HG03060 (cell line): Measurements from ENCODE around the gene WDR48.
"Not testable (repeated sequence)": the region's sequence is repeated elsewhere in the genome, so short reads cannot be mapped to it uniquely, and the experiment has no call there.

Source experiments
- ATAC-seq: cut with Tn5 transposase; IDR thresholded peaks from one replicate; pipeline ENCODE4 v1.9.1; 2021; ENCODE audit warnings: low read depth, moderate number of reproducible peaks; ENCODE audit not compliant: unreplicated experiment

WDR48 gene

DNA sequence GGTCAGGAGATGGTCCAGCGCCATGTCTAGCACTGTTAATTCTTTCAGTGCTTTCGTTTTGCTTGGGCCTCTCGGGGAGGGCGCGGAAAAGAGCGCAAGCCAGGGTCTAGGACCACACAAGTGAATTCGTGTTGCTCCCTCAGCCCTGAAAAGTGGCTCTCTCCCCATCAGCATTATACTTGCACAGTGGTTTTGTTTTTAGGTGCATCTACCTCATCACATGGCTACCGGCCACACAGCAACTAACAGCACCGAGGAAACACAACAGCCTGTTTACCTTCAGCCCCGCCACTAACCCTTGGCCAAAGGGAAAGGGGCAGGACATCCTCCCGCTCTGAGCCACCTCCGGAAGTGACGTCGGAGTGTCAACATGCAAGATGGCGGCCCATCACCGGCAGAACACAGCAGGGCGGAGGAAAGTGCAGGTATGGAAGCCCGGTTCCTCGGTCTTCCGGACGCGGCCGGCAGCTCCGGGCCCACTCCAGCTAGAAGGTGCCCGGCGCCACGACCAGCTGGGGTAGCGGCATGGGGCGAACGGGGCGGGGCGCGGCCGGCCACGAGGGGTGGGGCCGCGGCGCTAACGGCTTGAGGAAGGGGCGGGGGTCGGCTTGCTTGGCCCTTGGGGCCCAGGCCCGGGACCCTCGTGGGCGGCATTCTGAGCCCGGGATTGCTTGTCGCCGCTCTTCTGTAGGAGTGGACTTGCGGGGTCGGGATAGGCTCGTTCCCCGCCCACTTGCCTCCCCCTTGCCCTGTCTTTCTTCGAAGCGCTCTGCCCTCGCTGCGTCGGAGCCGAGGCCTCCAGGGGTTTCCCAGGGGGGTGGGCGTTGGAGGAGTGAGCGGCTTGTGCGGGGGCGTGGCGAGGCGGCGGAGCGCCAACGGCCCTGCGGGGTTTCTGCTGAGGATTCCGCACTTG, at the start of gene WDR48, which contains the start of gene SCN11A:
WDR48 (plus strand) TSS at position 368 of the 913 bp plus-strand sequence; CDS start at position 378, 10 bp downstream.
SCN11A (minus strand) TSS at position 296 of the 913 bp plus-strand sequence. CDS start 101,582 bp downstream, outside the sequence.
- ATAC-seq = peak; percentile 90

DNA sequence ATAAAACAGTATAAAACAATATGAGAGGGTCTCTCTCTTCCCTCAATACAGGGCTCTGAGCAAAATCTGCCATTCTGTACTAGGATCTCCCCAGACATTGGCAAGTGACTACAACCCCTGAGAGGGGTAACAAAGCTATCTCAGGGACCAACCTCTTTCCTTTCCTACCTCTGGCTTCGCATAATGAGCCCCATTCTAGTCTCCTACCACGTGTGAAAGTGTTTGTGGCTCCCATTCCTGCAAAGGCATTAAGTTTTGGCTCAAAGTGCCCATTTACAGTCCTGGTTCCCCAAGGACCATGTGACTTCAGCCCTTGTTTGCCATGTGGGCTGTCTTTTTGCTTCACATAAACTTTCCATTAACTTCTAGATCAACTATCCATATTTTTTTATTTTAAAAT, 46.5 kb upstream of the WDR48 start:
- no peak for ATAC-seq

DNA sequence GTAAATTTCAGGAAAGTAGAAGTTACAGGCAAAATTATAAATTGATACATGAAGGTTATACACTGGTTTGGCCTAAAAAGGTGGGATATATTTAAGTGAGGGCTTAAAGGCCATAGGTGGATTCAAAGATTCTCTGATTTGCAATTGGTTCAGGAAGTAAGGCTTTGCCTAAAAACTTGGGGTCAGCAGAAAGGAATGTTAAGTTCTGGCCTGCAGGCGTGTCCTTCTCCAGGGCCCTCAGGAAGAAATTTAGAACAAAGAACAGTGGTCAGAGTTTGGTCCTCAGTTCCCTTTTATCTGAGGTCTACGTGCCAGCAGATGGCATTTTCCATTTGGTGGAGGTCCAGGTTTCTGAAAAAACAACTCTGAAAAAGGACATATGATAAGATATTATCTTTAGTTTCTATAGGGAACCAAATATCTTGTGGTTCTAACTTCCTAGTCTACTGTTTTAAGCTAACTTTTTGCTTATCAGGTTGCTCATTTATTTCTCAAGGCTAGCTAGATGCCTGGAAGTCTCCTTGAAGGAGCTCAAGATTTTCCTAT, 40.6 kb upstream of the WDR48 start:
- ATAC-seq = no peak

DNA sequence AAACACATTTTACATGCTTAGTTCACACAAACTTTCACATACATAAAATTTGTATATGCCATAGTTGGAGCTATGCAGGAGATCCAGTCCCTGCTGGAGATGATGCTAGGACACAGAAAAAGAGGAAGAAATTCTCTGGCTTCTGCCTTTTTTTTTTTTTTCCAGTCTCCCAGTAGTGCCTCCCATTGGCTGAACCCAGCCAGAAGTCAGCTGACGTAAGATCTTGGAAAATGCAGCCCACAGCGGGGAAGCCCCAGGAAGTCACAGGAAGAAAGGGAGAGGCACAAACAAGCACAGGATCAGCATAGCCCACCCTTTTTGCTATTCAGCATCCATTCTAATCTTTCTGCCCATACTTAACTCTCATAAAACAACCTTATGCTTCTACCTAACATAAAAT, 38.5 kb upstream of the WDR48 start:
- ATAC-seq = no peak

DNA sequence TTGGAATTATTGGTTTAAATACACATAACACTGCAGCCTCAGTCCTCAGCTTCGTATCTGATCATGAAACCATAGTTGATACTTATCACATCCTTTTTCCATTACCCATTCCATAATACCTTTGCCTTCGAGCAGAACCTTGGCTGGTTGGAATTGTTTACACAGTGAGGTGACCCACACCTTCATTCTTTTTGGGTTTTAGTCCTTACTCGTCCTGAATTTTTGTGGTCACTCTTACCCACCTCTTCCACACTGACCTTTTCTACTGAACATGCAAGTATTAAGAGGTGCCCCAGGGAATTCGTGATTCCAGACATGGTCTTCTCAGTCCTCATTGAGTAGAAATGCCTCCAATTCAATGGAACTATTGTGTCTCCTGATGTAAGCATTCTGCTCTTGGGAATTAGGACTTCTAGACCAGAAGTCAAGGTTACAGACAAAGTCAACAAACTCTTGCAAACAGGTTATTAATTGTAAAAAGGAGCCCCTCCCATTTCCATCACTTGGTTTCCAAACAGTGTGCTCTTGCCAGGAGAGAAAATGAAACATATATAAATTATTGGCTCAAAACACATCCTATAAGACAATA, 37.8 kb upstream of the WDR48 start:
- ATAC-seq = no peak

DNA sequence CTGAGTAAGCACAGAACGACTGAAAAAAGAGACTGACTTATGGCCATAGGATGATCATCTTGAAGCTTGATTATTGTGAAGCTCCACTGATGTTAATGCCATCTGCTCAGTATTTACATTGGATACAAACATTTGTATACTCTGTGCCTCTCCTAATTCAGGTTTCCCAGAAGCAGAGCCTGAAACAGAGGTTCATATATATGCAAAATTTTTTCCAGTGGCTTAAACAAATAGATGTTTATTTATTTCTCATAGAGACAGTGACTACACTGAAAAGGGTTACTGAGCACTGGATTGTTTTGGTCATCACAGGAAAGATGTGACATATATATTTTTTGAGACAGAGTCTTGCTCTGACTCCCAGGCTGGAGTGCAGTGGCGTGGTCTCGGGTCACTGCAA, 36.4 kb upstream of the WDR48 start:
- ATAC-seq = no peak

DNA sequence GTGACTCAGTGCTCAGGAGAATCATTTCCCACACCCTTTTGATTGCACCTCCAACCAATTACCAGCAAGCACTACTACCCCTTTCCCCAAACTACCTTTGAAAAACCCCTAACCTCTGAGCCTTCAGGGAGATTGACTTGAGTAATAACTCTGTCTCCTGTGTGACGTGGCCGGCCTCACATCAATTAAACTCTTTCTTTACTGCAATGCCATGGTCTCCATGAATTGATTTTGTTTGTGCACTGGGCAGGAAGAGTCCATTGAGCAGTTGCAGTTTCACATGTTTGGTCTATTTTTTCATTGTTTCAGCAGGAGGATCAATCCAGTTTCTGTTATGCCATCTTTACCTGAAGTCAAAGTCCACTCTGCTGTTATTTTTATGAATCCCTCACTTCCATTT, 32.5 kb upstream of the WDR48 start:
- ATAC-seq = no peak

DNA sequence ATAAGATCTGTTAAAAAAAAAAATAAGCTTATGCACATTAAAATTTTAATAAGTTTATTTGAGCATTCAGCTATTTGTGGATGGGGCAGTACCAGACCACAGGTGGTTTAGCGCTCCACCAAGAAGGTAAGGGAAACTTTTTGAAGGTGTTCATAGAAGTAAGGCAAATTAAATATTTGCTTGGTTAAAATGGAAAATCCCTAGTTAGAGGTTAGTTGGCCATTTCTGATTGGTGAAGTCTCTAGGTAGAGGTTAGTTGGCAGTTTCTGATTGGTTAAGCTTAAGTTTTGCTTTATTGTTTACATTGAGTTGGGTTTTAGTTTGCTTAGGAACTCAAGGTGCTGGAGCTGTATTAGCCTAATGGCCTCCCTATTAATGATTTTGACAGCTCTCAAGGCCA, 30.8 kb upstream of the WDR48 start:
- no peak for ATAC-seq

DNA sequence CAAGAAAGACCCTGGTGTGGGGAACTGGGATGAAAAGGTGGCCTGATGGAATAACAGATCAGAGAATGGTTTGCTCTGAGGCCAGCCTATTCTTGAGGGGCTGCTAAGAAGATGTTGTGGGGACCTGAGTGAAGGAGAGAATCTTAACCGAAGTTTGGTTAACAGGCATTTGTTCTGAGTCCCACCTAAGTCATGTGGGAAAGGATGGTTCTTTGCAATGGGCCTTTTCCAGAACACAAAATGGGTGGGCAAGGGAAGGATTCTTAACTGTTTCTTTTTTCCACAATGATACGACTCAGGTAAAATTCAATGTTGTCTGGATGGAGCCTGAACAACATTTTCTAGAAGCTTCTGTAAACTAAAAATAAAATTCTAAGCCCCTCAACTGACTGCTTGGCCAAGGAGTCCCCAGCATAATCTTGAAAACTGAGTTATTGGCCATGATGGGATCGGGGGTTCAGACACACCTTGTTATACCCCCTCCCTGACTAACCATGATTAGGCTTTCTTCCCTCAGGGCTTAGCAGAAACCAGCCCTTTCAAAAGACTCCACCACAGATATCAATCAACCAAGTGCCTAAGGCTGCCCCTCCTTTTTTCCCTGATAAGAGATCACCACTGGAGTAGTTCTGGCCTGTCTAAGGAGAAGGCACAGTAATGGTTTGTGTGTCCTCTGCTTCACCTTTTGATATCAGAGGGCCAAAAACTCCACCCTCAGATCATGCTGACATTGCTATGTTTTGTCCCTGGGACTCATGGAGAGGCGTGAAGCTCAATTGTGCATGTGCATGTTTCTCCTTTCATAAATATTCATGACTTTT, 30.1 kb upstream of the WDR48 start:
- no peak for ATAC-seq

DNA sequence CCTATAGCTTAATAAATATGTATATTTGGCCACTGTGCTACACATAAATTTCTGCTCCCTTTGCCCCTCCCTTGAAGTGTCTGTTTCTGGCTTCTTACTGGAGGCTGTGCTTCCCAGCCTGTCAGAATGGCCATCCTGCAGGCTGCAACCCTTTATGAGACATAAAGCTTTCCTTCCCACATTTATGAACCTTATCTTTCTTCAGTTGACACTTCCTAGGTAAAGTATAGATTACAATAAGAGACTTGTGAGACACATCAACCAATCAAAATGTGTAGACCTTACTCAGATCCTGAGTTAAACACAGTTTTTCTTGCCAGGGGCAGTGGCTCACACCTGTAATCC, 29.6 kb upstream of the WDR48 start:
- ATAC-seq = no peak

DNA sequence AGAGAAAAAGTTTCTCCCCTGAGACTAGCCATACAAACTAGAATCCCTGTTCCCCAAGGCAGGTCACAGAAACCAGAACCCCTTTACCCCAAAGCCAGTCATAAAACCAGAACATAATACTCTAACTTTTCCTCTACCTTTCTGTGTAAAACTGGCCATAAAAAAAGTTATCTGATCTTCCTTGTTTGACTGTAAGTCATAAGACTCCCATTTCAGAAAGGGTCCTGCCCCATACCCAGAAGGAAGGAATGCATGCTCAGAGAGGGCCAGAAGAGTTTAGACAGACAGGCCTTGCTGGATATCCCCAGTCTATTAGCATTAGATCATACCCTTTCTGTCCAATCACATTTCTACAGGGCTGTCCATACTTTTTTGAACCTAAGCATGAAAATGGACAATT, 27.3 kb upstream of the WDR48 start:
- ATAC-seq = no peak

DNA sequence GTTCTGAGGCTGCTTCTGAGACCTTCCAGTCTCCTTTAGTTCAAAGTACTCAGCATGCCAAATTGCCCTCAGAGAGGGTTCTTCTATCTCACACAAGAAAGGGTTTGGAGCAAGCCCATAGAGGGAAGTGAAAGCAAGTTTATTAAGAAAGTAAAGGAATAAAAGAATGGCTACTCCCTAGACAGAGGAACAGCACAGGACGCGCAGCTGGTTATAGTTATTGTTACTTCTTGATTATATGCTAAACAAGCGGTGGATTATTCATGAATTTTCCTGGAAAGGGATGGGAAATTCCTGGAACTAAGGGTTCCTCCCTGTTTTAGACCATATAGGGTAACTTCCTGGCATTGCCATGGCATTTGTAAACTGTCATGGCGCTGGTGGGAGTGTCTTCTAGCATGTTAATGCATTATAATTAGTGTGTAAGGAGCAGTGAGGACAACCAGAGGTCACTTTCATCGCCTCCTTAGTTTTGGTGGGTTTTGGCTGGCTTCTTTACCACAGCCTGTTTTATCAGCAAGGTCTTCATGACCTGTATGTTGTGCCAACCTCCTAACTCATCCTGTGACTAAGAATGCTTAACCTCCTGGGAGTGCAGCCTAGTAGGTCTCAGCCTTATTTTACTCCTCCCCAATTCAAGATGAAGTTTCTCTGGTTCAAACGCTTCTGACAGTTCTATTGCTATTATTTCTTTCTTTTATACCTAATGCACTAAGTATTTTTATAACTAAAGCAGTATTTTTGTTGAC, 26.4 kb upstream of the WDR48 start:
- ATAC-seq = no peak

DNA sequence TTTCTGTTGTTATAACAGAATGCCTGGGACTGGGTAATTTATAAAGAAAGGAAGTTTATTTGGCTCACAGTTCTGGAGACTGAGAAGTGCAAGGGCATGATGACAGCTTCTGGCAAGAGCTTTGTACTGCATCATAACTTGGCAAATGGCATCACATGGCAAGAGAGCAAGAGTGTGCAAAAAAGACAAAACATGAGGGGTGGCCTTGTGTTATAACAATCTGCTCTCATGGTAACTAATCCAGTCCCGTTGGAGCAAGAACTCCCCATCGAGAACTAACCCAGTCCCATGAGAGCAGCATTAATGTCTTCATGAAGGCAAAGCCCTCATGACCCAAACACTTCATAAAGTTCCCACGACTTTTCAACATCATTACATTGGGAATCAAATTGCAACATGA, 23.3 kb upstream of the WDR48 start:
- ATAC-seq = no peak

DNA sequence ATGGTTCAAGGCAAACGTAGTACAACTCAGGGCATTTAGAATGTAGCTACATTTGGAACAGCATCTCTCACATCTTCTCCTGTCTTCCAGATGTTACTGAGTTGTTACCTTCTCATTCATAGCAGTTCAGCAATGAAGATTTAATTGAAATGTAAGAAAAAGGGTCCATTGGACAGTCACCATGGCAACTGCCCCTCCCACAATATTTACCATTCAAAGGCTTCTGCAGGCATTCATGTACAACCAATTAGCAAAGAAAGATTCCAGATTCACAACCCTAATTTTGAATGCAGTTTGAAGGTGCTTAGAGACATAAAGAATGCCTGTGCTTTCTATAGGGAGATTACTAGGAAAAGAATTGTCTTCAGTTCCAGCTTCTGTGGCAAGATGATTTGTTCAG, 22.3 kb upstream of the WDR48 start:
- no peak for ATAC-seq

DNA sequence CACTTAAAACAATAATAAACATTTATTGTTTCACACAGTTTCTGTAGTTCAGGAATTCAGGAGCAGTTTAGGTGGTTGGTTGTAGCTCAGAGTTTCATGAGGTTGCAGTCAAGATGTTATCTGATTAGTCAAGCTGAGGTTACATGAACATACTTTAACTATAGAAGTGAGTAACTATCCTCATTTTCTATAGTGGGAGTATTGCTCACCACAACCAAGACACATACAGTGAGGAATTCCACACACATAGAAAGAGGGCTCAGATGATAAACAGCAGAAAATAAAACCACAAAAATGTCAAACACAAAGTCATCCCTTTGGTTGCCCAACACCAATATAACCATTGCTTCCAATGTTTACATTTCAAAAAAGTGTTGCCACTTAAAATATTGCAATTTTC, 13.7 kb upstream of the WDR48 start:
- ATAC-seq = no peak

DNA sequence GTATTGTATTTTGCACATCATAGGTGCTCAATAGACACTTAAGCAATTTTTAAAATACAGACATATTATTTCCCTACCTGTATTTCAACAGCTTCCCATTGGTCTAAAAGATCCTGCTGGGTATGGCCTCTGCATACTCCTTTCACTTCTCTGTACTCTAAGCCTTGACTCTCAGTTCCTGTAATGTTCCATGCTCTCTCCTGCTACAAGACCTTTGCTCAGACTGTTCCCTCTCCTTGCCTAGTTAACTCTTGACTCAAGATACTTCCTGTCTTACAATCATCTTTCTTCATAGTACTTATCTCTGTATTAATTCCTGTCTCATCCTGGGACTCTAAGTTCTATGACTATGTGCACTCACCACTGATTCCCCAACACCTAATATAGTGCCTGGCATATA, 1.8 kb upstream of the WDR48 start:
- no peak for ATAC-seq

DNA sequence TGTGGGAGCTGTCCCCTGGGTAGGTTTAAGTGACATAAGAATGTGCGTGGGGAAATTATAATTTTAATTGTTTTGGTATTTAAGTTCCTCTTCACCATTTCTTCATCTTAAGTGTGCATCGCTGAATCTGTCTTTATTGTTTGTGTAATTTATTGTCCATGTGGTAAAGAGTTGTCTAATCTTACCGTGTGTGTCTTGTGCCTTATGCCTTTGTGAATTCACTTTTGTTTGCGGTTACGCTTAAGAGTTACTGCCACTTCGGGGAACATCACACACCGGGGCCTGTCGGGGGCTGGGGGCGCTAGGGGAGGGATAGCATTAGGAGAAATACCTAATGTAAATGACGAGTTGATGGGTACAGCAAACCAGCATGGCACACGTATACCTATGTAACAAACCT, 767 bp downstream of the WDR48 start:
- no peak for ATAC-seq

DNA sequence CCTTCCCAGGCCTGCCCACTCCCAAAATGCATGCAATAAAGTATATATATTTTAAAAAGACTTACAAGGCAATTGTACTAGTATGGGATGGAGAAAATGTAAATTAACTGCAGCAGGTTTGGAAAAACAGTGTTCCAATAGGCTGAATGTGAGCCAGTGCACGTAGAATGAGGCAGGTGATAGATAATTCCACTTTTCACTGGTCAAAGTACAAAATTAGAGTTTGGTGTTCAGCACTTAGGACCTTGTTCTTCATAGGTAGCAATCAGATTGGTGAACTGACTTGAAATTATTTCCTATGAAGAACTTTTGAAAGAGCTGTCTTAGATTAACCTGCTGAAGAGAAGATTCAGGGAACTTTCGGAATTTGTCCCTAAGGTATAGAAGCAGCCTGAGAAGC, 1.9 kb downstream of the WDR48 start:
- no peak for ATAC-seq

DNA sequence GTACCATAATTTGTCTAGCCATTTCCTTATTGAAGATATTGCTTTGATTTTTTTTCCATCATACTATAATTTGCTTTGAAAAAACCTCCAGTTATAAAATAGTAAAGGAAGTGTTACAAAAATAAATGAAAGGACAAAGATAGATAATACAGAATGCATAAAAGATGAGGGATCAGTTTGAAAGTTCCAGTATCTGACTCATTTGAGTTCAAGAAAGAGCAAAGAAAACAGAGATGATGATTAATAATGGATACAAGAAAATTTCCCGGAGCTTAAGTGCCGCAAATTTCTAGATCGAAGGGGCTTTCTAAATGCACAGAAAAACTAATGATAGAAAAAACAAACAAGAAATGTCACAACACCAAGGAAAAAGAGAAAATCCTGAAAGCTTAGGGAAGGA, 4.3 kb downstream of the WDR48 start:
- ATAC-seq = no peak

DNA sequence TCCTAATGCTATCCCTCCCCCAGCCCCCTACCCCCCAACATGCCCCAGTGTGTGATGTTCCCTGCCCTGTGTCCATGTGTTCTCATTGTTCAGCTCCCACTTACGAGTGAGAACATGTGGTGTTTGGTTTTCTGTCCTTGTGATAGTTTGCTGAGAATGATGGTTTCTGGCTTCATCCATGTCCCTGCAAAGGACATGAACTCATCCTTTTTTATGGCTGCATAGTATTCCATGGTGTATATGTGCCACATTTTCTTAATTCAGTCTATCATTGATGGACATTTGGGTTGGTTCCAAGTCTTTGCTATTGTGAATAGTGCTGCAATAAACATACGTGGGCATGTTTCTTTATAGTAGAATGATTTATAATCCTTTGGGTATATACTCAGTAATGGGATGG, 9.4 kb downstream of the WDR48 start:
- ATAC-seq = not testable (repeated sequence)
